HUES6 (cell line): Measurements from ENCODE around the gene PTPRD.

ENCODE experiments used
- H3K27ac ChIP-seq: 2 replicates; pipeline ENCODE4 v1.7.0; 2013; ENCODE audit warnings: low read depth, mild to moderate bottlenecking, low read length, inconsistent platforms
- H3K27me3 ChIP-seq: 2 replicates; pipeline ENCODE4 v1.6.1; 2013; ENCODE audit warnings: low read length; ENCODE audit not compliant: control insufficient read depth, insufficient read depth
- H3K36me3 ChIP-seq: 2 replicates; pipeline ENCODE4 v1.6.1; 2013; ENCODE audit warnings: low read length; ENCODE audit not compliant: control insufficient read depth, insufficient read depth
- H3K4me1 ChIP-seq: 2 replicates; pipeline ENCODE4 v1.6.1; 2013; ENCODE audit warnings: low read length; ENCODE audit not compliant: control insufficient read depth, insufficient read depth
- H3K4me3 ChIP-seq: 2 replicates; pipeline ENCODE4 v1.5.1; 2013; ENCODE audit warnings: low read depth, low read length
- H3K9ac ChIP-seq: one replicate; pipeline ENCODE4 v1.6.1; 2013; ENCODE audit warnings: mild to moderate bottlenecking, low read length
- H3K9me3 ChIP-seq: 2 replicates; pipeline ENCODE4 v1.6.1; 2013; ENCODE audit warnings: low read depth, low read length; ENCODE audit not compliant: control insufficient read depth, insufficient read depth

The PTPRD gene

GRCh38 chr9:9820436-9820835 is 792.4 kb downstream of the PTPRD start:
- Histone ChIP-seq H3K9ac (no peak overlapping the region), H3K9me3 (peaks cover 5% of the 10 kb centered on the region), H3K27ac (no peak overlapping the region), H3K27me3 (no peaks in the 10 kb centered on the region), H3K4me3 (no peak overlapping the region), H3K4me1 (no peaks in the 10 kb centered on the region), H3K36me3 (no peaks in the 10 kb centered on the region)

GRCh38 chr9:9819886-9820285 is 792.9 kb downstream of the PTPRD start:
- Histone ChIP-seq H3K27me3 (no peaks in the 10 kb centered on the region), H3K36me3 (no peaks in the 10 kb centered on the region), H3K27ac (no peak overlapping the region), H3K9ac (no peak overlapping the region), H3K4me3 (no peak overlapping the region), H3K9me3 (peaks cover 5% of the 10 kb centered on the region), H3K4me1 (no peaks in the 10 kb centered on the region)

DNA sequence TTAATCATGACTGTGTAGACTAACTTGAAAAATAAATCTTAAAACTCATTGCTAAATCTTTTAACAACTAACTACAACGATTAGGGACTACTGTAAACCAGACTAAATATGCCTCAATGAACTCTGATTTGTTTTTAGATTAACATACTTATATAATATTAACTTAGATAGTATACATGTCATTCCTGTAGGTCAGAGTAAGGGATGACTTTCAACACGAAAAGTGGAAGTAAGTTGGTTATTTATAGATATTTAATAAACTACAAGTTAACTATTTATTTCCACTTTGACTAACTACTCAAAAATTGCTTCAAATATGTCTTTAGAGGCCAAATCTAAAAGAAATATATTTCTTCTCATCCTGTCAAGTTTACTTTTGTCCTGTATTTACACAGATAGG is 795.6 kb downstream of the PTPRD start:
- no peak overlapping the region for H3K27ac ChIP-seq
- no peak overlapping the region for H3K4me3 ChIP-seq
- H3K36me3 ChIP-seq = no peaks in the 10 kb centered on the region
- no peaks in the 10 kb centered on the region for H3K4me1 ChIP-seq
- H3K27me3 ChIP-seq = no peaks in the 10 kb centered on the region
- H3K9ac ChIP-seq = no peak overlapping the region
- no peaks in the 10 kb centered on the region for H3K9me3 ChIP-seq

- Histone ChIP-seq H3K27ac (no peak overlapping the region), H3K9me3 (no peaks in the 10 kb centered on the region), H3K27me3 (no peaks in the 10 kb centered on the region), H3K36me3 (no peaks in the 10 kb centered on the region), H3K9ac (no peak overlapping the region), H3K4me1 (no peaks in the 10 kb centered on the region), H3K4me3 (no peak overlapping the region)
Measured at GRCh38 chr9:9804109-9804508, 808.7 kb downstream of the PTPRD start.

- Histone ChIP-seq H3K27ac (no peak overlapping the region), H3K4me1 (no peaks in the 10 kb centered on the region), H3K9me3 (no peaks in the 10 kb centered on the region), H3K27me3 (no peaks in the 10 kb centered on the region), H3K9ac (no peak overlapping the region), H3K4me3 (no peak overlapping the region), H3K36me3 (no peaks in the 10 kb centered on the region)
Measured at GRCh38 chr9:9799287-9799686, 813.5 kb downstream of the PTPRD start.

DNA sequence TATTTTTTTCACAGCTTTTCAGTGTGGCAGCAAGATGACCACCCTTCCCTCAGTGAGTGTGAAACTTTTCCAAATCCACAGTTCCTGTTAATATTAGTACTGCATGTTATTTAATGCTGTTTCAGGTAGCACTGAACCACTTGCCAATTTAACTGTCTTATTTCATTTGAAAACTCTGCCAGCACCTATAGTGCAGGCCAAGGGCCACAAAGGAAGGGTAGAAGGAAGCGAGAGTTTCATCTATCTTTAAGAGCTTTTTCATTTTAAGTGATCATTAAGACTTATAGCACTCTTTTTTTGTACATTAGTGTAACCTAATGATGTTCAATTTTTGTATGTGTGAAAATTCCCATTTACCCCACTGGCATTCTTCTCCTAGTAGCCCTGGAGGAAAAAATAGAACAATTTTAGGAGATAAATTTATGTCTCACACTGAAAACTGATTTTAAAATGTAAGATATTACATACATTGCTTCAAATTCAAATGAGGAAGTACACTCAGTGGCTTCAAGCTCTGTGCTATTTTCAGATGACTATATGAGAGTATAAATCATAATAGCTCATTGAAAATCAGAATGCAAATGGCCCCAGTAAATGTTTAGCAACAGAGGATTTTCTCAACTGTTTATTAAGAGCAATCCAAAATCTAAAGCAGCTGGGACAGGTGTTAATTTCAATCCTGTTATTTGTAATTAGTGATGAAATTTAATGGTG is 820.5 kb downstream of the PTPRD start:
- H3K27ac ChIP-seq = no peak overlapping the region
- H3K4me1 ChIP-seq = no peaks in the 10 kb centered on the region
- H3K9ac ChIP-seq = no peak overlapping the region
- no peaks in the 10 kb centered on the region for H3K27me3 ChIP-seq
- H3K36me3 ChIP-seq = no peaks in the 10 kb centered on the region
- H3K9me3 ChIP-seq = no peaks in the 10 kb centered on the region
- no peak overlapping the region for H3K4me3 ChIP-seq

DNA sequence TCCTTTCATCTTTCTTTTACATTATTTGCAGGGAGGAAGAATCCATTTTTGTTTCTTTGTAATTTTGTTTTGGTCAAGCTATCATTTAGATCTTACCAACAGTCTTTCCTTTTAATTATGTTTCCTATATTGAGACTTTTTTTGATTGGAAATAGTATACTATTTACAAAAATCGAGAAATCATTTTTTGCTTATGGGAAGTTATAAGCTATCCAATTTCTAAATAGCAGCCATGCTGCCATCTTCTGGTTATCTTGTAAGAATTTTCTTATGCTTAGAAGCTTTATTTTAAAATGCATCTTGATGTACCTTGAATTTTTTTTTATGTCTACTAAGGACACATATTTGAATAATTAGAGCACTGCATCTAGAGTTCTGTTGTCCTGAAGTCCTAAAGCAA is 821.2 kb downstream of the PTPRD start:
- Histone ChIP-seq H3K9ac (no peak overlapping the region), H3K27me3 (no peaks in the 10 kb centered on the region), H3K27ac (no peak overlapping the region), H3K4me1 (no peaks in the 10 kb centered on the region), H3K4me3 (no peak overlapping the region), H3K9me3 (no peaks in the 10 kb centered on the region), H3K36me3 (no peaks in the 10 kb centered on the region)

DNA sequence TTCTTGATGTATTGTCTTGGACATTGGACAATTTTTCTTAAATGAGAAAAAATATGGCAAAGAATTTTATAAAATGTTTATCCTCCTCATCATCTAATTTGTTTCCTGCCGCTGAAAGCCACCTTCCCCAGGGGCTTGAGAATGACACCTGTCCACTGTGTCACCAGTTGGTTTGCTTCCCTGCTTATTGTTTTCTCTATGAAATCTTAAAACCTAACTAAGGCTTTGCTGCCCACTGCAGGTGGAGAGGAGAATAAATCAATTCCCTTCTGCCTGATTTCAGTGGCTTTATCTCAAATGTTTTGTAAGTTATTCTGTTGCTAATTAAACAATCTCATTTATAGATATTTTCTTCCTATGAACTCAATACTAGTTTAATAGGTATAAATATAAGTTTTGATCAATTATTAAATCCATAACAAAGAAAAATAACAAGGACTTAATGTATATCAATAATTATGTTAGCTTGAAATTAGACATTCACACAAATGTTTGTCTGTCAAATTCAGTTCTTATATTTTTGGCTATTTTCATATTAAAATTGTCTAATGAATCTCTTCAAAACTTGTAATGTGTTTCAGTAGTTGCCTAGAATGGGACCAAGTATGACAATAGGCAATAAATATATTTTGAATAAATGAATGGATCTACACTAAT is 822.5 kb downstream of the PTPRD start:
- Histone ChIP-seq H3K9ac (no peak overlapping the region), H3K9me3 (no peaks in the 10 kb centered on the region), H3K27me3 (no peaks in the 10 kb centered on the region), H3K36me3 (no peaks in the 10 kb centered on the region), H3K4me1 (no peaks in the 10 kb centered on the region), H3K27ac (no peak overlapping the region), H3K4me3 (no peak overlapping the region)

DNA sequence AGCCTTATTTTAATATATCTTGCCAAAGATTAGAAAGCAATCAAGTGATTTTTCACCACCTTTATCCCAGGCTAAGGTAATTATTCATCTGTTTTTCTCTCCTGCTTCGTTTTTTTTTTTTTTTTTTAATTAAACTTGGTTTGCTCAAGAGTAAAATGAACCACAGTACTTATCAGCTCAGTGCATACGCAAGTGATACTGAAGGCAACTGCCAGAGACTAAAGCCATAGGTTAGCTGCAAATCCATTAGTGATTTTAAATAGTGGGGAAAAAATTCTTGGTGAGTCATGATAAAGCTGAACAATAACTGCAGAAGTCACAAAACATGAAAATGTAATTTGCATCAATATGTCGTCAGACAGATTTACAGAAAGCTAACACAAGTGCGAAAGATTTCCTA is 829.1 kb downstream of the PTPRD start:
- Histone ChIP-seq H3K27ac (no peak overlapping the region), H3K36me3 (no peaks in the 10 kb centered on the region), H3K4me1 (no peaks in the 10 kb centered on the region), H3K9me3 (no peaks in the 10 kb centered on the region), H3K9ac (no peak overlapping the region), H3K27me3 (no peaks in the 10 kb centered on the region), H3K4me3 (no peak overlapping the region)

- Histone ChIP-seq H3K27me3 (no peaks in the 10 kb centered on the region), H3K4me3 (no peak overlapping the region), H3K9ac (no peak overlapping the region), H3K27ac (no peak overlapping the region), H3K9me3 (no peaks in the 10 kb centered on the region), H3K36me3 (no peaks in the 10 kb centered on the region), H3K4me1 (no peaks in the 10 kb centered on the region)
Measured at GRCh38 chr9:9783211-9783610, 829.6 kb downstream of the PTPRD start.

DNA sequence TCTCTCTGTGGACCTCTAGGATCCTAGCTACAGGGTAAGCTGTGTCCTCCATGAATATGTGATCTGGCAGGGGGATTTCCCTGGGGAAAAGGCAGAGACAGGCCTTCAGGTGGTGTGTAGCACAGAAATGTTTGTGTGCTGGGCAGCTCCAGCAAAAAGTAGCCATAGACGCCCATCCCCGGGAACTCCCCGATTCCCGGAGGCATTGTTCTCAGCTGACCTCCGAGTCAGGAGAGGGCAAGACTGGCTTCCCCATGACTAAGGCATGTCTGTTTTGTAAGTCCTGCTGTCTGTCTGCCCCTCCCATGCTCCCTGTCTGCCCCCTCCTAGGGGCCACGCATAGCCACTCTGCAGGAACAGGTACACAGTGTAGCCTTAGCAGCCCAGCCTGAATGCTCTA is 834.5 kb downstream of the PTPRD start:
- H3K9me3 ChIP-seq = no peaks in the 10 kb centered on the region

More for the DNA sequence above, 834.5 kb downstream of the PTPRD start:
- H3K27me3 ChIP-seq = no peaks in the 10 kb centered on the region
- H3K4me3 ChIP-seq = no peak overlapping the region
- H3K36me3 ChIP-seq = no peaks in the 10 kb centered on the region
- no peak overlapping the region for H3K27ac ChIP-seq
- no peak overlapping the region for H3K9ac ChIP-seq
- no peaks in the 10 kb centered on the region for H3K4me1 ChIP-seq
